HUES64 (cell line): ENCODE data around the gene PHACTR1.
A peak's percentile ranks its signal among the peaks of the same experiment; 100 is the strongest.

ENCODE experiments used
- H3K27ac ChIP-seq: 2 replicates; pipeline ENCODE4 v1.7.0; 2013; ENCODE audit warnings: low read depth, low read length, inconsistent platforms
- H3K27me3 ChIP-seq: 2 replicates; pipeline ENCODE4 v1.6.1; 2013; ENCODE audit warnings: mild to moderate bottlenecking, low read length; ENCODE audit not compliant: insufficient read depth
- H3K36me3 ChIP-seq: 2 replicates; pipeline ENCODE4 v1.6.1; 2013; ENCODE audit warnings: mild to moderate bottlenecking, low read length; ENCODE audit not compliant: insufficient read depth
- H3K4me1 ChIP-seq: 2 replicates; pipeline ENCODE4 v1.6.1; 2013; ENCODE audit warnings: mild to moderate bottlenecking, low read length, moderate library complexity; ENCODE audit not compliant: insufficient read depth
- H3K4me3 ChIP-seq: 2 replicates; pipeline ENCODE4 v1.5.1; 2013; ENCODE audit warnings: mild to moderate bottlenecking, low read length, moderate library complexity
- H3K9ac ChIP-seq: 2 replicates; pipeline ENCODE4 v1.6.1; 2013; ENCODE audit warnings: mild to moderate bottlenecking, low read depth, low read length
- H3K9me3 ChIP-seq: 2 replicates; pipeline ENCODE4 v1.6.1; 2013; ENCODE audit warnings: low read depth, low read length; ENCODE audit not compliant: insufficient read depth
- WGBS: fragments of 150-250, 120-280 bp; methylation state at CpG from one replicate; pipeline ENCODE4 v1.1.7; 2013; ENCODE audit warnings: missing lambda C conversion rate; 5-methylcytosine and 5-hydroxymethylcytosine counted together

Gene PHACTR1

DNA sequence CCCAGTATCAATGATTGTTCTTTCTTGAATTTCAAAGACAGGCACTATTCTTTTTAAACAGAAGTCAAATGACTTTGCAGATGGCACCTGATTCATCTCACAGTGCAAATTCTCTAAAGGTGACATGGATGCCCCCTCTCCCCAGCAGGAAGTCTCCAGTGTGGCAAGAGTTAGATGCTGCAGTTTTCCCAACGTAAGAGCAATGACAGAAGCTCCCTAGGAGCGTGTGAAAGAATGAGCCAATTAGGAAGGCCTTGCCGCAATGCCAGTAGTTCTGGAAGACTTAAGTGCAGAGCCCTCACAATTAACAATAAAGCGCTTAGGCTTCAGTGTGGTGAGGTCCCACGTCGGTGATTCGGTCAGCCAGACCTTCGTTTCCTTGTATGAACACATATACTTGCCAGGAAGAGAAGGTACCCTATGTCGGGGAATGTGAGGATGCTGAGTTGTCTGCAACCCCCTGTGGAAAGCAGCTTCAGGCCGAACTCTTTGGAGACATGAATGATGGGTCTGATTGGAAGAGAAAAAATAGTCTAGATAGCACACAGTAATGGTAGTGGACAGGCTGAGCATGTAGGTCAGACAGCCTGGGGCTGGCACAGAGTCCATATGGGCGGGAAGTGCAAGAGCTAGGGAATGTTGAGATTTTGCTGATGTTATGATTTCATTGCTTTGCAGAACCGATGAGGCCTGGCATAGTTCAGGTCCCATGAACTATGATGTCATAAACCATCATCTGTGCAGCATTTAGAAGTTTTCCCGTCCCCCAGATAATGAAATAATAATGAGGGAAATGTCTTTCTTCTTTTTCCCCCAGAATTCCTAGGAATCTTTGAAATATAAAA, 132.6 kb downstream of the PHACTR1 start:
- Histone ChIP-seq H3K36me3 (no peaks in the 10 kb centered on the region), H3K27me3 (no peaks in the 10 kb centered on the region), H3K9ac (no peak overlapping the region), H3K27ac (no peak overlapping the region), H3K4me1 (peaks cover 37% of the 10 kb centered on the region), H3K4me3 (no peak overlapping the region), H3K9me3 (no peaks in the 10 kb centered on the region)
- WGBS = 81% methylated on average over 12 of the region's 13 CpGs

DNA sequence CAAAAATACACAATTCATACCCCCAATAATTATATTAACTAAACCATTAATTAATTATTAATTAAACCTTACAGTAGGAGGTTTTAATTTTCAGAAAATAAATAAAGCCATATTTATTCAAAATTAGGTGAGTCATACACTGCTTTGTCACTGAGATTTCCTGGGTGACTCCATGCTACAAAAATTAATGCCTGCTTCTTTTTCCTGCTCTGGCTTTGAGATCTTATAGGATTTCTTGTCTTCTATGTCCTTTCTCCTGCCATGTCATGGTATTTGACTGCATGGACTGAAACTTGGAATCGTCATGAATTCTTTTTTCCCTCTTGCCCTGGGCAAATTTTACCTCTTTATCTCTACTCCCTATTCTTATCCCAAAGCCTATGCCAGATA, 133.2 kb downstream of the PHACTR1 start:
- peaks cover 36% of the 10 kb centered on the region for H3K4me1 ChIP-seq
- H3K27me3 ChIP-seq = no peaks in the 10 kb centered on the region
- H3K4me3 ChIP-seq = no peak overlapping the region
- 90% methylated on average over 1 of the region's 1 CpG for WGBS
- H3K9me3 ChIP-seq = no peaks in the 10 kb centered on the region
- H3K36me3 ChIP-seq = no peaks in the 10 kb centered on the region
- H3K9ac ChIP-seq = no peak overlapping the region
- no peak overlapping the region for H3K27ac ChIP-seq

DNA sequence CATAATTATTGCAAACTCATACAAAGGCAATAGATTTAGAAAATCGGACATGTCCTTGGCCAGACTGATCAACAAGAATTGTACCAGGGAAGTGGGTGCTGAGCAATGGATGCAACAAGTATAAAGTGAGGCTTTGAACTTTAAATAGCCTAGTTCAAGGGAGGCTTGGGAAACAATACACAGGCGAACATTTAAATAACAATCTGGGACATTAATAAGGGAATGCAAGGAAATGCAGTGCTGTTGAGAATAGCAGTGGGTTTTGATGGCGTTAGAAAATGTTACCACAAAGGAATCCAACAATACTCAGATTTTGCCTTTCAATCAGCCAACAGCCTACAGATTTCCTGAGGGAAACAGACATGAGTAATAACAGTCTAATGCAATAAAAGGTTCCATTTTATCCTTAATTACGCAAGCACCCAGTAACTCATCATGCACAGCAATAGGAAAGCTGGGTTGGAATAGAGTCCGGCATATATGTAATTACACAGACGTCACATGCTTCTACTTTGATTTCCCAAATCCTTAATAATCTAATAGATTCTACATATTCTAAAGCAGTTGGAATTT, 134.6 kb downstream of the PHACTR1 start:
- 82% methylated on average over 6 of the region's 6 CpGs for WGBS
- Histone ChIP-seq H3K4me1 (peaks cover 27% of the 10 kb centered on the region), H3K9me3 (no peaks in the 10 kb centered on the region)

DNA sequence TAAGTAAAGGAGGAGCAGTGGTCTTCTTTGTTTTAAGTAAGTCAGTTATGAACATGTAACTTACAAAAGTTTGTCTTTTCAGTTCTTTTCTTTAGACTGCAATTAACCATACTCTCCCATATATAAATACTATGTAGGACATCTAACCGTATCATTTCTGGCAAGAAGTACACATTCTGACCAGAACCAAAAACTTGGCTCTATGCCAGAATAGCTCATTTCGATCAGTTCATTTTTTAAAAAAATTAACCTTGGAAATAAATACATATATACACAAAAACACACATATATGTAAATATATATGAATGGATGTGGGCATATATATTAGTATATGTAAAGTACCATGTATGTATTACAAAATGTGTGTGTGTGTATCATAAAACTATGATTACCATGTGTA, 145.0 kb downstream of the PHACTR1 start:
- Histone ChIP-seq H3K27ac (no peak overlapping the region), H3K9ac (no peak overlapping the region), H3K36me3 (no peaks in the 10 kb centered on the region), H3K9me3 (no peaks in the 10 kb centered on the region), H3K27me3 (no peaks in the 10 kb centered on the region), H3K4me3 (no peak overlapping the region), H3K4me1 (peaks cover 12% of the 10 kb centered on the region)
- 98% methylated on average over 2 of the region's 2 CpGs for WGBS

More for the DNA sequence above, 134.6 kb downstream of the PHACTR1 start:
- H3K27me3 ChIP-seq = no peaks in the 10 kb centered on the region
- H3K36me3 ChIP-seq = no peaks in the 10 kb centered on the region
- H3K27ac ChIP-seq = peak overlapping the region; percentile 42; the same call in 1 of the 2 replicates
- H3K4me3 ChIP-seq = no peak overlapping the region
- H3K9ac ChIP-seq = no peak overlapping the region

DNA sequence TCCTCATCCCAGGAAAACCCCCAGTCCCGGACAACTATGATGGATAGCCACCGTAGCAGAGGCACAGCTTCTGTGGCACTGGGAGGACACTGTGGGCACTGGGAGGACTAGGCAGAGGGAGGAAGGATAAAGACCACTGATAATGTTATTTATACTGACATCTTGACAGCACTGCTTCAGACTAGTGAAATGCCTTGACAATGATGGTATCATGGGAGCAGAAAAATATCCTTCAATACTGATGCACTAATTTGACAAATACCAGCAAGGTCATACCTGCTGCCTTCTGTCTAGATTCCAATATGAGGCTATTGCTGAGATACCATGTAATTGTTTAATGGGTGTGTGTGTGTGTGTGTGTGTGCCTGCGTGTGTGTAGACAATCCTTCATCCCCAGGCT, 148.6 kb downstream of the PHACTR1 start:
- Histone ChIP-seq H3K4me3 (no peak overlapping the region), H3K9ac (no peak overlapping the region), H3K9me3 (no peaks in the 10 kb centered on the region), H3K4me1 (peaks cover 23% of the 10 kb centered on the region), H3K36me3 (no peaks in the 10 kb centered on the region), H3K27ac (no peak overlapping the region), H3K27me3 (no peaks in the 10 kb centered on the region)
- 92% methylated on average over 3 of the region's 3 CpGs for WGBS

DNA sequence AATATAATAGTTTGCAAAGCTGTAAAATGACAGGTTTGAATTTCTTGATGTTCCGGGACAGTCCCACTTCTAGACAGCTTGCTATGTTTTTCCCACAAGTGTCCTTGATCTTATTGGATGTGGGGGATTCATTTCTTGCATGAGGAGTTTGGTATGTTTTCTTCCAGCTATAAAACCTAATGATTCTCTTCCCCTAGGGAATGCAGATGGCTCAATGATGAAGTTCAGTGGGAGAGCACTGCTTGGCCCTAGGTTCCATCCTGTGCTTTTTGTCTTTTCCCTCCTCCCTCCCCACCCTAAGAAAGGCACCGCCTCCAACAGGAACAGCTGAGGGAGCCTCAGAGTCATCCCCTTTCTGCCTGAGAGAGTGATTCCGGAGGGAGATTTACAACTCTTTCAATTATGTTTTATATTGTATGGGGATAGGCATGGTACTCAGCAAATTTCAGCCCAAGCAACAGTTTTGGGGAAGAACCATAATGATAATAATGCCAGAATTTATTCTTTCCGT, 149.2 kb downstream of the PHACTR1 start:
- Histone ChIP-seq H3K36me3 (no peaks in the 10 kb centered on the region), H3K27ac (no peak overlapping the region), H3K4me1 (peaks cover 23% of the 10 kb centered on the region), H3K27me3 (no peaks in the 10 kb centered on the region), H3K9ac (no peak overlapping the region), H3K9me3 (no peaks in the 10 kb centered on the region), H3K4me3 (no peak overlapping the region)
- 58% methylated on average over 4 of the region's 4 CpGs for WGBS

DNA sequence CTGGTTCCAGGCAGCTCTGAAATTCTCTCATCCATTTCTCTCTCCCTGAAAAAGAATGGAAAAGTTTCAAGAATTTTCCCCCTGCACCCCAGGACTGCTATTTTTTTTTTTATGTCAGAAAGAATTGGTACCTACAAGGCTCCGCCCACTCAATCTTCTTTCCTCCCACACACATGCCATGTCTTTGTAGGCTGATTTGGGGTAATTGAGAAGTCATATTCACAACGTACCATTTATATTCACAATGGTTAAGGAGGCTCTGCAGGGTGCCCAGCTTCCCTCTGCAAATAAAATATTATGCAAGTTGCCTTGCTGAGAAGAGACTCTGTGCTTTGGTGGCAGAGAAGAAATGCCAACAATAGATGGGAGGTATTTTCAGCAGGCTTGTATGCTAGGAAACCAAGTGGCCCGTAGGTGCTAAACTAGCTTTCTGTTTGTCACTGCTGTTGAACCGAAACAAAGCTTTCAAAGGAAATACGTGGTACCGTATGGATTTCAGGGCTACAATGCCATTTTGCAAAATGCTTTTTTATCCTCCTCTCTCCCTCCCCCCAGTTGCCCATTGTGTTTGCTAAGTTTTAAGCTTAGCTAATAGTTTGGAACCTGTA, 150.0 kb downstream of the PHACTR1 start:
- Histone ChIP-seq H3K9ac (no peak overlapping the region), H3K4me1 (peaks cover 23% of the 10 kb centered on the region), H3K36me3 (no peaks in the 10 kb centered on the region), H3K27ac (no peak overlapping the region; the same call in 1 of the 2 replicates), H3K9me3 (no peaks in the 10 kb centered on the region), H3K4me3 (no peak overlapping the region), H3K27me3 (no peaks in the 10 kb centered on the region)
- 56% methylated on average over 4 of the region's 6 CpGs for WGBS

DNA sequence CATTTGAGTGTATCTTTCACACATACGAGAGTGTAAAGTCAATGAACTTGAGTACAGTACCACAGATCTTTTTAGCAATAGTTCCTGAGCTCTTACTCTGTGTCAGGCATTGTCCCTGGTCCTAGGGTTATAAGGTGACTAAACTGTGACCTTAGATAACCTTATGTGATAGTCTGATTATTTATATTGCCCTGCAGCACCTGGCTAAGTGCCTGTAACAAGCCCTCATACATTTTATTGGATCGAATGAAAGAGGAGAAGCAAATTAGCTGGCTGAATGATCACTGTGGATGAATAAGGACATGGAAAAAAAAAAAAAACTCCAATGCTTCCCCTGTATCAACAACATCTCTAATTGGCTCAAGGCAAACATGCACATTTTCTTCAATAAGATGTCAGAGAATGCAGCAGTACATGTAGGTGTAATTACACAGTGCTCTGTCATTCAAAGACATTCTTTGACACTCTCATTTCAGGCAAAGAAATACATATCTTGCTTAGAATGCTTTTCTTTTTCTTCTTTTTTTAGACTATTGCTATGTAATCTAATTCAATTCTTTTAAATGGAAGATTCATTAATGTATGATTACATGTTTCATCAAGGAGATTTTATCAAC, 153.4 kb downstream of the PHACTR1 start:
- H3K27ac ChIP-seq = no peak overlapping the region
- H3K4me1 ChIP-seq = peaks cover 23% of the 10 kb centered on the region
- no peak overlapping the region for H3K9ac ChIP-seq
- no peaks in the 10 kb centered on the region for H3K9me3 ChIP-seq
- no peak overlapping the region for H3K4me3 ChIP-seq
- WGBS = 95% methylated on average over 2 of the region's 2 CpGs
- no peaks in the 10 kb centered on the region for H3K27me3 ChIP-seq
- no peaks in the 10 kb centered on the region for H3K36me3 ChIP-seq

DNA sequence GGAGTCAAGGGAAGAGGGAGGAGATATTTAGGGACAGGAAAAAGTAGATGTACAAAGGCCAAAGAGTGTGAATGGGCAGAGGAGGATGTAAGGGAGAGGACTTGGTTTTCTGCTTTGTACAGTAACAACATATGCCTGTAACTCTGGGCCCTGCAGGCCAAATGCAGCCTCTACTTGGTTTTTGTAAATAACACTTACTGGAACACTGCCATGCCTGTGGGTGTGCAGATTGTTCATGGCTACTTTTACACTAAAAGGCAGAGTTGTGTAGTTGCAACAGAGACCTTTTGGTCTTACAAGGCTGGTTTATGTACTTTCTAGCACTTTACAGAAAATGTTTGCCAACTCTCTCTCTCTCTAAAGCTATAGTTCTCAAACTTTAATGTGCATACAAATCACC, 157.1 kb downstream of the PHACTR1 start:
- Histone ChIP-seq H3K4me3 (no peak overlapping the region), H3K9ac (no peak overlapping the region), H3K9me3 (no peaks in the 10 kb centered on the region), H3K36me3 (no peaks in the 10 kb centered on the region), H3K4me1 (0 out of 2 replicates have a peak, but pooled peaks cover 6% of the 10 kb centered on the region), H3K27me3 (no peaks in the 10 kb centered on the region), H3K27ac (no peak overlapping the region)

DNA sequence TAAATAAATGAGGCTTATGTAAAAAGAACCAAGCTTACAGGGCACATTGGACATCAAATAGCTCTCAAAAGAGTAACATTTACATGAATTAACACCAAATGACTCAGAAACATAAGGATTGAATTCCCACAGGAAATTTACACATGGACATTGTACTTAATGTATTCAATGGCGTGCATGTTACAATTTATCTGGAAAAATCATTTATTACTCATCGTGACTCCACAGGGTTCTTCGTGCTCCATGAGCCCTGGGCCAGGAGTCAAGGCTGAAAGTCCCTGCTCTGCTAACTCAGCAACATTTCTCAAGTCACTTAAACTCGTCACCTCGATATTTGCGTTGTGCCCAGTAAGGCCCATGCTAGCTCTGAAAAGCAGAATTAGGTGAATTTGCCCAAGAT, 158.5 kb downstream of the PHACTR1 start:
- Histone ChIP-seq H3K36me3 (no peaks in the 10 kb centered on the region), H3K4me3 (no peak overlapping the region), H3K9me3 (no peaks in the 10 kb centered on the region), H3K4me1 (0 out of 2 replicates have a peak, but pooled peaks cover 6% of the 10 kb centered on the region), H3K27ac (no peak overlapping the region), H3K9ac (no peak overlapping the region), H3K27me3 (no peaks in the 10 kb centered on the region)
- 95% methylated on average over 6 of the region's 6 CpGs for WGBS

DNA sequence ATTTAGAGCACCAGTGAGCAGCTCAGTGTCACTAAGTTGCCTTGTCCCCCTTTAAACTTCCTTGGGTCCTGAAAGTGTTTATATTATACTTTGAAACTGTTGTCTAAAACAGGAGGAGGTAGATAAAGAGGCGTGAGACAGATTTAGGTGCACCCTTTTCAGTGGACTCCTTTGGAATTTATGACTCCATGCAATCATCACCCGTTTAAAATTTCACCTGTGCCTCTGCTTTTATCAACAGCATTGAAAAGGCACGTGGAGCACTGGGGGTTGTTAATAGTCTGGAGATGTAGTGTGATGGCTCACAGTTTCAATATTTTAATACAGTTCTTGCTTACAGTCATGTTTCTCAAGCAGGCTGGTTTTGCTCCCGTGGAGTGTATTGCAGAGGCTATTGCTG, 162.2 kb downstream of the PHACTR1 start:
- Histone ChIP-seq H3K27ac (no peak overlapping the region), H3K4me3 (no peak overlapping the region), H3K27me3 (no peaks in the 10 kb centered on the region), H3K9ac (no peak overlapping the region), H3K36me3 (no peaks in the 10 kb centered on the region), H3K9me3 (no peaks in the 10 kb centered on the region), H3K4me1 (peaks cover 13% of the 10 kb centered on the region; the same call in 1 of the 2 replicates)
- 95% methylated on average over 4 of the region's 4 CpGs for WGBS
